ENCODE measurements around the gene TTC5.

Gene TTC5

GRCh38 chr14:20314026-20314425 lies 8.3 kb upstream of the TTC5 start:
- H3K9ac ChIP-seq (ENCODE audit: low read depth, low read length, poor library complexity, severe bottlenecking): no peak overlapping the region
- H3K27me3 ChIP-seq (ENCODE audit: insufficient read depth, low read length, poor library complexity, severe bottlenecking): no peaks in the 10 kb centered on the region
- no peaks in the 10 kb centered on the region for H4K20me1 ChIP-seq (ENCODE audit: insufficient read depth, low read length, poor library complexity, severe bottlenecking)
- H3K4me3 ChIP-seq (ENCODE audit: low read length, poor library complexity, severe bottlenecking): no peak overlapping the region
- H3K36me3 ChIP-seq (ENCODE audit: insufficient read depth, low read length): peaks cover 59% of the 10 kb centered on the region; the same call in 1 of the 2 replicates
- no peaks in the 10 kb centered on the region for H3K4me1 ChIP-seq (ENCODE audit: insufficient read depth, low read length, poor library complexity, severe bottlenecking)
- TF ChIP-seq EZH2phosphoT487 (IDR thresholded peaks at IDR 0.05; ENCODE audit: borderline replicate concordance) (no peak), CTCF (conservative IDR thresholded peaks at IDR 0.05; ENCODE audit: low read length) (no peak)
- H3K9me2 ChIP-seq (replicated peaks; ENCODE audit: low read depth, low read length): no peaks in the 10 kb centered on the region
- H3F3A ChIP-seq (ENCODE audit: low read depth): no peaks in the 10 kb centered on the region
- H2AFZ ChIP-seq (ENCODE audit: low read length): no peak overlapping the region
- H3K9me3 ChIP-seq (ENCODE audit: insufficient read depth, low read depth, low read length): no peaks in the 10 kb centered on the region
- H3K4me2 ChIP-seq (ENCODE audit: low read depth, low read length, poor library complexity, severe bottlenecking): no peak overlapping the region
- H3K79me2 ChIP-seq (ENCODE audit: insufficient read depth, low read length): no peaks in the 10 kb centered on the region

GRCh38 chr14:20306079-20306423 lies 300 bp upstream of the TTC5 start:
- no peaks in the 10 kb centered on the region for H3K36me3 ChIP-seq (ENCODE audit: insufficient read depth, low read length)
- peak overlapping the region; percentile 93 for H3K4me3 ChIP-seq (ENCODE audit: low read length, poor library complexity, severe bottlenecking)
- no peaks in the 10 kb centered on the region for H4K20me1 ChIP-seq (ENCODE audit: insufficient read depth, low read length, poor library complexity, severe bottlenecking)
- no peaks in the 10 kb centered on the region for H3K9me3 ChIP-seq (ENCODE audit: insufficient read depth, low read depth, low read length)
- no peak overlapping the region; the same call in 1 of the 2 replicates for H2AFZ ChIP-seq (ENCODE audit: low read length)
- TF ChIP-seq CTCF (conservative IDR thresholded peaks at IDR 0.05; ENCODE audit: low read length) (no peak), EZH2phosphoT487 (IDR thresholded peaks at IDR 0.05; ENCODE audit: borderline replicate concordance) (no peak)
- H3K79me2 ChIP-seq (ENCODE audit: insufficient read depth, low read length): peaks cover 27% of the 10 kb centered on the region
- H3K4me2 ChIP-seq (ENCODE audit: low read depth, low read length, poor library complexity, severe bottlenecking): no peak overlapping the region
- no peaks in the 10 kb centered on the region for H3F3A ChIP-seq (ENCODE audit: low read depth)
- H3K9me2 ChIP-seq (replicated peaks; ENCODE audit: low read depth, low read length): no peaks in the 10 kb centered on the region
- peaks cover 35% of the 10 kb centered on the region for H3K4me1 ChIP-seq (ENCODE audit: insufficient read depth, low read length, poor library complexity, severe bottlenecking)
- H3K9ac ChIP-seq (ENCODE audit: low read depth, low read length, poor library complexity, severe bottlenecking): no peak overlapping the region
- no peaks in the 10 kb centered on the region for H3K27me3 ChIP-seq (ENCODE audit: insufficient read depth, low read length, poor library complexity, severe bottlenecking)

- no peak overlapping the region for H2AFZ ChIP-seq (ENCODE audit: low read length)
- H3K9ac ChIP-seq (ENCODE audit: low read depth, low read length, poor library complexity, severe bottlenecking): no peak overlapping the region
- peak overlapping the region; percentile 88 for H3K4me2 ChIP-seq (ENCODE audit: low read depth, low read length, poor library complexity, severe bottlenecking)
These were observed 3.6 kb downstream of the TTC5 start for GRCh38 chr14:20302042-20302755.

More at GRCh38 chr14:20302042-20302755, 3.6 kb downstream of the TTC5 start:
- Histone ChIP-seq H3K27me3 (ENCODE audit: insufficient read depth, low read length, poor library complexity, severe bottlenecking) (no peaks in the 10 kb centered on the region), H3K9me2 (replicated peaks; ENCODE audit: low read depth, low read length) (no peaks in the 10 kb centered on the region), H3K4me1 (ENCODE audit: insufficient read depth, low read length, poor library complexity, severe bottlenecking) (peaks cover 35% of the 10 kb centered on the region), H3K9me3 (ENCODE audit: insufficient read depth, low read depth, low read length) (no peaks in the 10 kb centered on the region), H3K79me2 (ENCODE audit: insufficient read depth, low read length) (peaks cover 27% of the 10 kb centered on the region), H3K4me3 (ENCODE audit: low read length, poor library complexity, severe bottlenecking) (peak overlapping the region; percentile 17), H3K36me3 (ENCODE audit: insufficient read depth, low read length) (peaks cover 19% of the 10 kb centered on the region; the same call in 1 of the 2 replicates), H4K20me1 (ENCODE audit: insufficient read depth, low read length, poor library complexity, severe bottlenecking) (no peaks in the 10 kb centered on the region), H3F3A (ENCODE audit: low read depth) (no peaks in the 10 kb centered on the region)
- TF ChIP-seq CTCF (conservative IDR thresholded peaks at IDR 0.05; ENCODE audit: low read length) (no peak), EZH2phosphoT487 (IDR thresholded peaks at IDR 0.05; ENCODE audit: borderline replicate concordance) (no peak)

Measured in Loucy (cell line).